Mesenchymal stem cell (in vitro differentiated cells and primary cell): ENCODE data around the gene PKN1.
"Not testable (repeated sequence)": the region's sequence is repeated elsewhere in the genome, so short reads cannot be mapped to it uniquely, and the experiment has no call there.

ENCODE experiments used
- DNase-seq: peaks from one replicate; pipeline ENCODE4 v3.0.0-alpha.2; 2013
- H2AFZ ChIP-seq: one replicate; pipeline ENCODE4 v1.6.1; 2013; ENCODE audit warnings: low read depth, mild to moderate bottlenecking, control low read depth, inconsistent platforms, low read length, moderate library complexity
- H2AK5ac ChIP-seq: 2 replicates; pipeline ENCODE4 v1.6.1; 2013; ENCODE audit warnings: low read length, moderate library complexity, mild to moderate bottlenecking, inconsistent platforms; ENCODE audit not compliant: severe bottlenecking
- H2BK120ac ChIP-seq: one replicate; pipeline ENCODE4 v1.6.1; 2013; ENCODE audit warnings: low read depth, mild to moderate bottlenecking, inconsistent platforms, low read length, moderate library complexity
- H2BK12ac ChIP-seq, 2 experiments: one replicate each; pipeline ENCODE4 v1.6.1; 2013; ENCODE audit warnings: inconsistent platforms in 2 of 2, low read length in 2 of 2, mild to moderate bottlenecking in 2 of 2, moderate library complexity in 2 of 2, control low read depth in 1 of 2
- H2BK15ac ChIP-seq: one replicate; pipeline ENCODE4 v1.6.1; 2013; ENCODE audit warnings: mild to moderate bottlenecking, low read depth, inconsistent platforms; ENCODE audit not compliant: poor library complexity, severe bottlenecking
- H2BK5ac ChIP-seq: 2 replicates; pipeline ENCODE4 v1.6.1; 2013; ENCODE audit warnings: low read depth, mild to moderate bottlenecking, low read length, control low read depth, inconsistent platforms; ENCODE audit not compliant: poor library complexity, severe bottlenecking
- H3K14ac ChIP-seq, 2 experiments: one replicate each; pipeline ENCODE4 v1.6.1; 2013; ENCODE audit warnings: inconsistent platforms in 2 of 2, low read length in 2 of 2, control low read depth in 1 of 2, mild to moderate bottlenecking in 1 of 2, moderate library complexity in 1 of 2
- H3K18ac ChIP-seq, 2 experiments: one replicate each; pipeline ENCODE4 v1.6.1; 2013; ENCODE audit warnings: inconsistent platforms in 2 of 2, low read length in 2 of 2, control low read depth in 1 of 2, low read depth in 1 of 2, mild to moderate bottlenecking in 1 of 2
- H3K23ac ChIP-seq, 2 experiments: one replicate each; pipeline ENCODE4 v1.6.1; 2013; ENCODE audit warnings: inconsistent platforms in 2 of 2, low read length in 2 of 2, mild to moderate bottlenecking in 2 of 2, moderate library complexity in 2 of 2, control low read depth in 1 of 2
- H3K27ac ChIP-seq: 2 replicates; pipeline ENCODE4 v1.5.1; 2013; ENCODE audit warnings: mild to moderate bottlenecking, moderate library complexity, low read length, control low read depth, inconsistent platforms; ENCODE audit not compliant: poor library complexity, severe bottlenecking
- H3K27me3 ChIP-seq, 2 experiments: 2 replicates each; pipeline versions ENCODE4 v1.6.1 to v1.7.0; 2013; ENCODE audit warnings: low read length in 2 of 2, mild to moderate bottlenecking in 2 of 2, moderate library complexity in 2 of 2, control low read depth in 1 of 2, inconsistent platforms in 1 of 2; ENCODE audit not compliant: control insufficient read depth in 1 of 2, insufficient read depth in 1 of 2
- H3K36me3 ChIP-seq, 2 experiments: 2 replicates each; pipeline versions ENCODE4 v1.6.1 to v1.7.0; 2013; ENCODE audit warnings: low read length in 2 of 2, control low read depth in 1 of 2, inconsistent platforms in 1 of 2, low read depth in 1 of 2, mild to moderate bottlenecking in 1 of 2; ENCODE audit not compliant: insufficient read depth in 2 of 2, control insufficient read depth in 1 of 2
- H3K4ac ChIP-seq, 2 experiments: one replicate each; pipeline ENCODE4 v1.6.1; 2013; ENCODE audit warnings: inconsistent platforms in 2 of 2, low read length in 2 of 2, mild to moderate bottlenecking in 2 of 2, moderate library complexity in 2 of 2, control low read depth in 1 of 2, low read depth in 1 of 2
- H3K4me1 ChIP-seq: 2 replicates; pipeline ENCODE4 v1.6.1; 2013; ENCODE audit warnings: low read depth, low read length, control low read depth; ENCODE audit not compliant: control insufficient read depth, insufficient read depth
- H3K4me2 ChIP-seq: 2 replicates; pipeline ENCODE4 v1.6.1; 2013; ENCODE audit warnings: low read length, mild to moderate bottlenecking, inconsistent platforms; ENCODE audit not compliant: poor library complexity, severe bottlenecking
- H3K4me3 ChIP-seq, 2 experiments: 2 replicates each; pipeline versions ENCODE4 v1.5.1 to v1.7.0; 2013; ENCODE audit warnings: low read length in 2 of 2, mild to moderate bottlenecking in 2 of 2, control low read depth in 1 of 2, low read depth in 1 of 2; ENCODE audit not compliant: insufficient read depth in 1 of 2
- H3K79me1 ChIP-seq: replicated peaks from 2 replicates; pipeline ENCODE4 v1.6.1; 2013; ENCODE audit warnings: mild to moderate bottlenecking, control low read depth, low read length, inconsistent platforms; ENCODE audit not compliant: poor library complexity, severe bottlenecking
- H3K9ac ChIP-seq: 2 replicates; pipeline ENCODE4 v1.7.0; 2013; ENCODE audit warnings: mild to moderate bottlenecking, low read length, moderate library complexity
- H3K9me3 ChIP-seq: 2 replicates; pipeline ENCODE4 v1.7.0; 2013; ENCODE audit warnings: mild to moderate bottlenecking, low read length; ENCODE audit not compliant: control insufficient read depth
- H4K8ac ChIP-seq: one replicate; pipeline ENCODE4 v1.6.1; 2013; ENCODE audit warnings: inconsistent platforms, mild to moderate bottlenecking, low read length, moderate library complexity
- H4K91ac ChIP-seq: one replicate; pipeline ENCODE4 v1.6.1; 2013; ENCODE audit warnings: mild to moderate bottlenecking, low read length, inconsistent platforms
- WGBS: methylation state at CpG from one replicate; pipeline ENCODE4 v1.1.7; 2013; ENCODE audit warnings: mixed read lengths; 5-methylcytosine and 5-hydroxymethylcytosine counted together

PKN1 gene

DNA sequence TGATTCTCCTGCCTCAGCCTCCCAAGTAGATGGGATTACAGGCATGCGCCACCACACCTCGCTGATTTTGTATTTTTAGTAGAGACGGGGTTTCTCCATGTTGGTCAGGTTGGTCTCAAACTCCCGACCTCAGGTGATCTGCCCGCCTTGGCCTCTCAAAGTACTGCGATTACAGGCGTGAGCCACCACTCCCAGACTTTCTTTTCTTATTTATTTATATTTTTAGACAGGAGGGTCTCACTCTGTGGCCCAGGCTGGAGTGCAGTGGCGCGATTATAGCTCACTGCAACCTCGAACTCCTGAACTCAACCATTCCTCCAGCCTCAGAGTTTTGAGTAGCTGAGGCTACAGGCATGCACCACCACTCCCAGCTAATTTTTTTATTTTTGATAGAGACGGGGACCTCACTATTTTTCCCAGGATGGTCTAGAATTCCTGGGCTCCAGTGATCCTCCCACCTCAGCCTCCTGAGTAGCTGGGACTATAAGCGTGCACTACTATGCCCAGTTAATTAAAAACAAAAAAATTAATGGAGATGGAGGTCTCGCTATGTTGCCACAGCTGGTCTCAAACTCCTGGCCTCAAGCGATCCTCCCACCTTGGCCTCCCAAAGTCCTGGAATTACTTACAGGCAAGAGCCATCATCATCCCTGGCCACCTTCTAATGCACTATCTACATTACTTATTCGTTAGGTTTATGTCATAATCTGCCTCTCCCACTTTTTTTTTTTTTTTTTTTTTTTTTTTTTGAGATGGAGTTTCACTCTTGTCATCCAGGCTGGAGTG is 29.8 kb upstream of the PKN1 start:
- not testable (repeated sequence) for H2BK12ac ChIP-seq, H3K4ac ChIP-seq, H3K23ac ChIP-seq, H3K18ac ChIP-seq, H2AFZ ChIP-seq, H3K27me3 ChIP-seq, H2AK5ac ChIP-seq, H3K4me2 ChIP-seq, H2BK15ac ChIP-seq, H3K9me3 ChIP-seq, H4K91ac ChIP-seq, H3K79me1 ChIP-seq, H3K4me3 ChIP-seq, H2BK120ac ChIP-seq, H4K8ac ChIP-seq, H3K14ac ChIP-seq, H2BK5ac ChIP-seq, H3K9ac ChIP-seq, H3K27ac ChIP-seq, DNase-seq
- Histone ChIP-seq H3K4me1 (peaks cover 16% of the 10 kb centered on the region), H3K36me3 (peaks cover 47 to 64% of the 10 kb centered on the region in 2 experiments)
- 97% methylated on average over 14 of the region's 15 CpGs for WGBS

GRCh38 chr19:14404312-14404711 is 28.8 kb upstream of the PKN1 start:
- no peak overlapping the region for H3K14ac ChIP-seq
- no peak overlapping the region for H3K27ac ChIP-seq
- DNase-seq: no peak
- H2AFZ ChIP-seq: no peak overlapping the region
- H3K9ac ChIP-seq: no peak overlapping the region
- peaks cover 17% of the 10 kb centered on the region for H3K79me1 ChIP-seq
- H3K4me3 ChIP-seq: no peak overlapping the region
- WGBS: 93% methylated on average over 9 of the region's 9 CpGs
- H3K23ac ChIP-seq: no peak overlapping the region
- H3K36me3 ChIP-seq: peaks cover 57 to 71% of the 10 kb centered on the region in 2 experiments
- no peak overlapping the region for H2AK5ac ChIP-seq
- no peak overlapping the region for H4K8ac ChIP-seq
- H3K4me1 ChIP-seq: peaks cover 16% of the 10 kb centered on the region
- no peaks in the 10 kb centered on the region for H3K27me3 ChIP-seq
- H2BK15ac ChIP-seq: no peak overlapping the region
- H3K9me3 ChIP-seq: no peaks in the 10 kb centered on the region
- no peak overlapping the region for H3K18ac ChIP-seq
- no peak overlapping the region for H2BK12ac ChIP-seq
- H3K4ac ChIP-seq: no peak overlapping the region
- no peak overlapping the region for H2BK5ac ChIP-seq
- no peak overlapping the region for H2BK120ac ChIP-seq
- H3K4me2 ChIP-seq: no peak overlapping the region
- H4K91ac ChIP-seq: no peak overlapping the region

DNA sequence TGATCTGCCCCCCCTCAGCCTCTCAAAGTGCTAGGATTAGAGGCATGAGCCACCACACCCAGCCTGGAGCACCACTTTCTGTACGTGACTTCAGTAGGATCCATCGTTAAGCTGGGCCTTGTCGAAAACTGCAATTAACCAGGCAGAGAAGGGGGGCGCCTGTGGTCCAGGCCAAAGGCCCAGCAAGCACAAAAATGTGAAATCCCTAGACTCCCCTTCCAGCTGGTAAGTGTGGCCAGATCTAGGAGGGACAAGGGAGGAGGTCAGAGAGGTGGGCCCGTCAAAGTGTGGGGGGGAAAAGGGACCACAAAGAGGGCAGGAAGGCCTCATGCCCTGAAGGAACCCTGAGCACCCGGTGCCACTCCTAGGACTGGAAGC is 27.7 kb upstream of the PKN1 start:
- H3K4me3 ChIP-seq: no peak overlapping the region
- H4K8ac ChIP-seq: no peak overlapping the region
- no peaks in the 10 kb centered on the region for H3K27me3 ChIP-seq
- H4K91ac ChIP-seq: no peak overlapping the region
- H3K9me3 ChIP-seq: no peaks in the 10 kb centered on the region
- H3K4me1 ChIP-seq: peaks cover 16% of the 10 kb centered on the region
- no peak overlapping the region for H3K9ac ChIP-seq
- no peak overlapping the region for H2BK5ac ChIP-seq
- H2BK15ac ChIP-seq: no peak overlapping the region
- H3K4ac ChIP-seq: peak overlapping the region in 1 of 2 experiments; percentile 6
- no peak overlapping the region for H3K27ac ChIP-seq
- no peak for DNase-seq
- H3K14ac ChIP-seq: no peak overlapping the region
- H2AFZ ChIP-seq: no peak overlapping the region
- H3K79me1 ChIP-seq: peaks cover 22% of the 10 kb centered on the region
- no peak overlapping the region for H2BK12ac ChIP-seq
- H3K18ac ChIP-seq: no peak overlapping the region
- no peak overlapping the region for H3K4me2 ChIP-seq
- H2AK5ac ChIP-seq: no peak overlapping the region
- WGBS: 76% methylated on average over 6 of the region's 6 CpGs
- peak overlapping the region in 1 of 2 experiments; percentile 34 for H3K23ac ChIP-seq
- peaks cover 68 to 79% of the 10 kb centered on the region in 2 experiments for H3K36me3 ChIP-seq
- H2BK120ac ChIP-seq: no peak overlapping the region

DNA sequence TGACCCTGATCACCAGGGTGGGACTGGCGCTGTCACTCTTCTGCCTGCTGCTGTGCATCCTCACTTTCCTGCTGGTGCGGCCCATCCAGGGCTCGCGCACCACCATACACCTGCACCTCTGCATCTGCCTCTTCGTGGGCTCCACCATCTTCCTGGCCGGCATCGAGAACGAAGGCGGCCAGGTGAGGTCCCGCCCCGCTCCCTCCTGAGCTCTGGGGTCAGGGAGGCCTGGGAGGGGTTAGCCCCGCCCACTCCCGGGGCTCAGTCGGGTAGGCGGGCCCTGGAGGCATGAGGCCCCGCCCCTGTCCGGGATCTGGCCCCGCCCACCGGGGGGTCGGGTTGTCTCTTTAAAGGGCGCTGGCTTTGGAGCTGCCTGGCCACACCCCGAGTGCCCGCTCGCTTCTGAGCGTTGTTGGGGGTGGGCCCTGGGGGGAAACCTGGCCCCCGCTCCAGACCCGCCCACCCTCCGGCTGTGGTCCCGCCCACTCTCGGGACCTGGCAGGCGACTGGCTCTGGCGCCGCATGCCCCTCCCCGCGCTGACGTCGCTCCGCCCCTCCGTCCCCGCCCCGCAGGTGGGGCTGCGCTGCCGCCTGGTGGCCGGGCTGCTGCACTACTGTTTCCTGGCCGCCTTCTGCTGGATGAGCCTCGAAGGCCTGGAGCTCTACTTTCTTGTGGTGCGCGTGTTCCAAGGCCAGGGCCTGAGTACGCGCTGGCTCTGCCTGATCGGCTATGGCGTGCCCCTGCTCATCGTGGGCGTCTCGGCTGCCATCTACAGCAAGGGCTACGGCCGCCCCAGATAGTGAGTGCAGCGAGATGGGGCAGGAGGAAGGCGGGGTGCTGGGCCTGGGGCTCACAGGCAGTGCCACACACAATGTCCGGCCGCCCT is 27.1 kb upstream of the PKN1 start:
- H2BK5ac ChIP-seq: no peak overlapping the region
- no peak overlapping the region for H3K9ac ChIP-seq
- H3K36me3 ChIP-seq: peaks cover 72 to 79% of the 10 kb centered on the region in 2 experiments
- peaks cover 16% of the 10 kb centered on the region for H3K4me1 ChIP-seq
- peak overlapping the region; percentile 0 to 3 for H3K18ac ChIP-seq
- H3K4me3 ChIP-seq: peak overlapping the region in 1 of 2 experiments; percentile 27
- no peak overlapping the region for H2BK12ac ChIP-seq
- no peaks in the 10 kb centered on the region for H3K9me3 ChIP-seq
- H3K23ac ChIP-seq: no peak overlapping the region
- H3K27ac ChIP-seq: no peak overlapping the region
- no peaks in the 10 kb centered on the region for H3K27me3 ChIP-seq
- H3K4me2 ChIP-seq: peak overlapping the region; percentile 56
- no peak overlapping the region for H2AK5ac ChIP-seq
- H2BK120ac ChIP-seq: no peak overlapping the region
- peak overlapping the region in 1 of 2 experiments; percentile 3 for H3K4ac ChIP-seq
- H4K91ac ChIP-seq: peak overlapping the region; percentile 45
- H4K8ac ChIP-seq: peak overlapping the region; percentile 49
- H3K79me1 ChIP-seq: peaks cover 24% of the 10 kb centered on the region
- peak; percentile 87 for DNase-seq
- no peak overlapping the region for H2BK15ac ChIP-seq
- no peak overlapping the region for H2AFZ ChIP-seq
- WGBS: 20% methylated on average over 61 of the region's 61 CpGs
- H3K14ac ChIP-seq: peak overlapping the region in 1 of 2 experiments; percentile 20
